Tibial nerve (tissue), 3 donors: ENCODE results near the gene HYPK.

Experiments
- POLR2A ChIP-seq, 2 donors: fragments of 450-650 bp; IDR thresholded peaks; one replicate each; pipeline ENCODE4 v1.6.1; 2017; ENCODE audit warnings: antibody characterized with exemption in 2 of 2, mild to moderate bottlenecking in 2 of 2, moderate library complexity in 2 of 2
- TF ChIP-seq, protein P1 (sequence below), 5 experiments: fragments of 200-600 bp in 3 of 5; fragments of 450-650 bp in 2 of 5; sonication (generic) in 3 of 5; IDR thresholded peaks; one replicate each; pipeline ENCODE4 v1.5.1; 2016 to 2019; ENCODE audit warnings: antibody characterized with exemption in 5 of 5, mild to moderate bottlenecking in 3 of 5, moderate library complexity in 2 of 5

DNA sequence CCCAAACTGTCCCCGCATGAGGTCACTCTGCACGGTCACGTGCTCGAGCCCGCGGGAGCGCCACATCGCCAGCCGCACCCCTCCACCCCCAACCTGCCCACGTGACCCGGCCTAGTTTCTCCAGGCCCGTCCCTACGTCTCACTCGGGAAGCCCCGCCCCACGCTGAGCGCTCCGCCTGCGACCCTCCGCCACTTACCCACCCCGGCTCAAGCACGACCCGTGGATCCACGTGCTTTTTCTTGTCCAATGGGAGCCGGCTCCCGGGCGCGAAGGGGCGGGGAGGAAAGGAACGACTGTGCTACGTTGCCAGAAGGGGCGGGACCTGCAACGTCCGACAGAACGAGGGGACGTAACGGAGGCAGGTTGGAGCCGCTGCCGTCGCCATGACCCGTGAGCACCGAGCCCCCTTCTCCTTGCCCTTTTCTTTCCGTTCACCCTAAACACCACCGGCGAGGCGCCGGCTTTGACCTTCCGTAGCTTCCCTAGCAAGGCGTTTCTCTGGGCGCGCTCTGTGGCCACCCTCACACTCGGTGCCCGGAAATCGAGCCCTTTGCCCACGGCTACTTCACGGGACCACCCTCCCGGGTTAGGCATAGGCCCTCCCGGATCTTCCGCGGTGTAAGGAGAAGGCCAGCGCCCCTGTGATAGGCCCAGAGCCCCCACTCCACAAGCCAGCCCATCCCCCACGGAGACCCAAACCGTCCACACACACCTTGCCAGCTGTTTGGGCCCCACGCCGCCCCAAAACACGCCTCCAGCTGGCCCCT, 8.2 kb upstream of the HYPK start, which contains the start of gene SERF2:
- peak; percentile 97 to 100 for TF ChIP-seq POLR2A (IDR thresholded peaks at IDR 0.05)
- TF ChIP-seq, protein P1, sequence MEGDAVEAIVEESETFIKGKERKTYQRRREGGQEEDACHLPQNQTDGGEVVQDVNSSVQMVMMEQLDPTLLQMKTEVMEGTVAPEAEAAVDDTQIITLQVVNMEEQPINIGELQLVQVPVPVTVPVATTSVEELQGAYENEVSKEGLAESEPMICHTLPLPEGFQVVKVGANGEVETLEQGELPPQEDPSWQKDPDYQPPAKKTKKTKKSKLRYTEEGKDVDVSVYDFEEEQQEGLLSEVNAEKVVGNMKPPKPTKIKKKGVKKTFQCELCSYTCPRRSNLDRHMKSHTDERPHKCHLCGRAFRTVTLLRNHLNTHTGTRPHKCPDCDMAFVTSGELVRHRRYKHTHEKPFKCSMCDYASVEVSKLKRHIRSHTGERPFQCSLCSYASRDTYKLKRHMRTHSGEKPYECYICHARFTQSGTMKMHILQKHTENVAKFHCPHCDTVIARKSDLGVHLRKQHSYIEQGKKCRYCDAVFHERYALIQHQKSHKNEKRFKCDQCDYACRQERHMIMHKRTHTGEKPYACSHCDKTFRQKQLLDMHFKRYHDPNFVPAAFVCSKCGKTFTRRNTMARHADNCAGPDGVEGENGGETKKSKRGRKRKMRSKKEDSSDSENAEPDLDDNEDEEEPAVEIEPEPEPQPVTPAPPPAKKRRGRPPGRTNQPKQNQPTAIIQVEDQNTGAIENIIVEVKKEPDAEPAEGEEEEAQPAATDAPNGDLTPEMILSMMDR (IDR thresholded peaks at IDR 0.05) = no peak
